IMR-90 (cell line): ENCODE measurements around the gene KLHDC10. TPM values are rescaled to one million over a fixed set of nuclear protein-coding genes. Genes with fewer than 3 reads are reported as not detected.

ENCODE experiments used
- ATAC-seq: fragments of 200-7000 bp; cut with Tn5 transposase; 2 replicates; pipeline ENCODE4 v1.9.1; 2020; ENCODE audit warnings: low read depth, mild to moderate bottlenecking, moderate library complexity
- BruUV-seq: library from RNA; stranded (reverse); fragments of 400-500 nt; replicated peaks from 2 replicates; lab custom pipeline; 2021; lab: Mats Ljungman, UMichigan
- CTCF ChIA-PET: fragments of 300-600 bp; formaldehyde crosslinking; extraction: SDS; loops from one replicate; lab custom pipeline; 2021; ENCODE audit warnings: antibody characterized with exemption; lab: Yijun Ruan, JAX
- POLR2A ChIA-PET: fragments of 300-600 bp; sonication (Branson Sonifier 250); formaldehyde crosslinking; loops from one replicate; lab custom pipeline; 2022; ENCODE audit warnings: antibody characterized with exemption; ENCODE audit not compliant: unreplicated experiment; lab: Charles Lee
- DNase-seq: peaks from one replicate; pipeline ENCODE4 v3.0.0; 2013
- H2AFZ ChIP-seq: replicated peaks from 2 replicates; pipeline ENCODE3; 2013; ENCODE audit warnings: low read length, mild to moderate bottlenecking; ENCODE audit not compliant: poor library complexity
- H2AK5ac ChIP-seq: 2 replicates; pipeline ENCODE4 v1.6.1; 2013; ENCODE audit warnings: low read depth, low read length, inconsistent platforms
- H2AK9ac ChIP-seq: replicated peaks from 2 replicates; pipeline ENCODE3; 2013; ENCODE audit warnings: mild to moderate bottlenecking, low read depth, low read length, moderate library complexity; ENCODE audit not compliant: poor library complexity
- H2BK120ac ChIP-seq: 2 replicates; pipeline ENCODE4 v1.6.1; 2013; ENCODE audit warnings: low read depth, low read length, inconsistent platforms
- H2BK15ac ChIP-seq: 3 replicates; pipeline ENCODE4 v1.6.1; 2013; ENCODE audit warnings: low read depth, low read length, inconsistent platforms
- H2BK20ac ChIP-seq: 2 replicates; pipeline ENCODE4 v1.6.1; 2013; ENCODE audit warnings: low read depth, mild to moderate bottlenecking, inconsistent platforms, low read length, moderate library complexity
- H2BK5ac ChIP-seq: 2 replicates; pipeline ENCODE4 v1.6.1; 2013; ENCODE audit warnings: mild to moderate bottlenecking, low read depth, low read length, inconsistent platforms; ENCODE audit not compliant: poor library complexity, severe bottlenecking
- H3K14ac ChIP-seq: replicated peaks from 2 replicates; pipeline ENCODE4 v1.6.1; 2013; ENCODE audit warnings: low read depth, low read length, inconsistent platforms
- H3K18ac ChIP-seq: 2 replicates; pipeline ENCODE4 v1.6.1; 2013; ENCODE audit warnings: low read depth, low read length, control low read depth
- H3K23ac ChIP-seq: 2 replicates; pipeline ENCODE4 v1.6.1; 2013; ENCODE audit warnings: low read depth, low read length, inconsistent platforms
- H3K27ac ChIP-seq: 2 replicates; pipeline ENCODE4 v1.5.1; 2013; ENCODE audit warnings: mild to moderate bottlenecking, control low read depth, low read length; ENCODE audit not compliant: insufficient read depth
- H3K27me3 ChIP-seq: 2 replicates; pipeline ENCODE4 v1.6.1; 2013; ENCODE audit warnings: low read length; ENCODE audit not compliant: control insufficient read depth, insufficient read depth
- H3K36me3 ChIP-seq: 2 replicates; pipeline ENCODE4 v1.6.1; 2013; ENCODE audit warnings: low read length, mixed read lengths; ENCODE audit not compliant: control insufficient read depth, insufficient read depth
- H3K4ac ChIP-seq: 2 replicates; pipeline ENCODE4 v1.6.1; 2013; ENCODE audit warnings: low read depth, low read length, inconsistent platforms
- H3K4me1 ChIP-seq: 2 replicates; pipeline ENCODE4 v1.6.1; 2013; ENCODE audit warnings: low read length, mixed read lengths; ENCODE audit not compliant: control insufficient read depth, insufficient read depth
- H3K4me2 ChIP-seq: 2 replicates; pipeline ENCODE4 v1.6.1; 2013; ENCODE audit warnings: low read depth, mild to moderate bottlenecking, control low read depth, low read length, moderate library complexity
- H3K4me3 ChIP-seq: 2 replicates; pipeline ENCODE4 v1.5.1; 2013; ENCODE audit warnings: low read depth, mild to moderate bottlenecking, control low read depth, low read length, moderate library complexity; ENCODE audit not compliant: insufficient read depth
- H3K56ac ChIP-seq: 2 replicates; pipeline ENCODE4 v1.6.1; 2013; ENCODE audit warnings: low read length, inconsistent platforms; ENCODE audit not compliant: insufficient read depth; ENCODE audit errors: extremely low read depth
- H3K79me1 ChIP-seq, 2 experiments: 2 replicates each; pipeline ENCODE4 v1.6.1; 2013; ENCODE audit warnings: low read length in 2 of 2, inconsistent platforms in 1 of 2, low read depth in 1 of 2
- H3K9ac ChIP-seq: 2 replicates; pipeline ENCODE4 v1.6.1; 2013; ENCODE audit warnings: low read depth, low read length, control low read depth
- H3K9me1 ChIP-seq: 2 replicates; pipeline ENCODE4 v1.6.1; 2013; ENCODE audit warnings: low read length, inconsistent platforms; ENCODE audit not compliant: insufficient read depth
- H3K9me3 ChIP-seq: 2 replicates; pipeline ENCODE4 v1.6.1; 2013; ENCODE audit warnings: low read length; ENCODE audit not compliant: control insufficient read depth, insufficient read depth
- H4K20me1 ChIP-seq: 2 replicates; pipeline ENCODE4 v1.6.1; 2013; ENCODE audit warnings: low read length, inconsistent platforms; ENCODE audit not compliant: insufficient read depth
- H4K5ac ChIP-seq: 2 replicates; pipeline ENCODE4 v1.6.1; 2013; ENCODE audit warnings: mild to moderate bottlenecking, low read depth, low read length, control low read depth
- H4K8ac ChIP-seq, 2 experiments: 2 replicates each; pipeline ENCODE4 v1.6.1; 2013; ENCODE audit warnings: low read depth in 2 of 2, low read length in 2 of 2, control low read depth in 1 of 2, inconsistent platforms in 1 of 2
- H4K91ac ChIP-seq: 2 replicates; pipeline ENCODE4 v1.6.1; 2013; ENCODE audit warnings: low read depth, low read length, inconsistent platforms; ENCODE audit not compliant: insufficient read depth
- CEBPB ChIP-seq: IDR thresholded peaks from 2 replicates; pipeline ENCODE4 v1.6.1; 2012; ENCODE audit warnings: low read depth, low read length, improper control_type of control experiment
- WGBS, 2 experiments: methylation state at CpG; one replicate each; pipeline versions ENCODE4 v1.1.5 to v1.1.7; 2013; ENCODE audit warnings: missing lambda C conversion rate in 2 of 2; ENCODE audit not compliant: insufficient read length in 1 of 2; ENCODE audit errors: extremely low coverage in 2 of 2; 5-methylcytosine and 5-hydroxymethylcytosine counted together
- dilution Hi-C: fragments of 300-500 bp; cut with HindIII; formaldehyde crosslinking; loops from one replicate; pipeline ENCODE4 v1.14.3; 2018; ENCODE audit warnings: low sequenced_read_pairs; ENCODE audit not compliant: unreplicated experiment
- in situ Hi-C: fragments of 300-500 bp; cut with MboI; formaldehyde crosslinking; loops from 3 replicates; pipeline ENCODE4 v1.14.3; 2019; ENCODE audit warnings: low sequenced_read_pairs, inconsistent platforms, mixed read lengths
- intact Hi-C: fragments of 100-400 bp; cut with micrococcal nuclease; formaldehyde crosslinking; loops from 2 replicates; pipeline ENCODE4 v1.10.0; 2022
- polyA plus RNA-seq, 3 experiments: library from polyadenylated mRNA; depleted of rRNA; stranded (reverse); fragments of >200 nt; gene quantifications; 2 replicates each; pipeline ENCODE4 v1.2.3, GENCODE V29; 2012; ENCODE audit warnings: low replicate concordance in 1 of 3
- total RNA-seq: library from RNA; depleted of rRNA; stranded (reverse); fragments of >200 nt; gene quantifications from 2 replicates; pipeline ENCODE4 v1.2.3, GENCODE V29; 2012

KLHDC10 gene
- total and polyA plus RNA-seq, 2 of the 4 experiments (the other 2 are of a cell fraction), result 12.4 to 27.1 TPM

GRCh38 chr7:130129011-130129411 lies 58.7 kb downstream of the KLHDC10 start:
- Histone ChIP-seq H2BK120ac (no peak overlapping the region), H4K5ac (no peak overlapping the region), H3K4me2 (no peak overlapping the region), H3K4me1 (no peaks in the 10 kb centered on the region), H2AK9ac (no peak overlapping the region), H3K9ac (no peak overlapping the region), H3K9me1 (no peaks in the 10 kb centered on the region; the same call in 1 of the 2 replicates), H3K23ac (no peak overlapping the region), H3K27me3 (no peaks in the 10 kb centered on the region), H3K9me3 (no peaks in the 10 kb centered on the region), H2BK15ac (no peak overlapping the region), H3K56ac (no peak overlapping the region), H4K20me1 (no peaks in the 10 kb centered on the region), H3K36me3 (peaks cover 34% of the 10 kb centered on the region), H4K8ac (no peak overlapping the region), H2AK5ac (no peak overlapping the region), H3K4ac (no peak overlapping the region), H3K18ac (no peak overlapping the region), H4K91ac (no peak overlapping the region), H3K4me3 (no peak overlapping the region), H3K14ac (no peak overlapping the region), H3K79me1 (no peaks in the 10 kb centered on the region), H2BK5ac (no peak overlapping the region), H2AFZ (no peak overlapping the region), H3K27ac (no peak overlapping the region), H2BK20ac (no peak overlapping the region)
- in situ Hi-C loops, result no loop called here
- BruUV-seq, result no TSS peak
- ATAC-seq (no peak), DNase-seq (no peak)
- no CpG with 5 or more reads among the region's 4 CpGs for WGBS, 2 experiments
- POLR2A ChIA-PET, result interaction anchor here (0.7 kb wide), 1 partner anchor 14 kb away, joined by 3 read pairs; no protein-coding TSS in a partner anchor
- dilution Hi-C loops, result no loop called here
- intact Hi-C loops, result no loop called here
- CTCF ChIA-PET, result no interaction called here
- TF ChIP-seq CEBPB, result no peak
